GF-D8 (cell line): ENCODE data around the gene SUMO3.

ENCODE experiments used
- DNase-seq: peaks from one replicate; lab custom pipeline; 2025; lab: John Stamatoyannopoulos, UW

SUMO3 gene

DNA sequence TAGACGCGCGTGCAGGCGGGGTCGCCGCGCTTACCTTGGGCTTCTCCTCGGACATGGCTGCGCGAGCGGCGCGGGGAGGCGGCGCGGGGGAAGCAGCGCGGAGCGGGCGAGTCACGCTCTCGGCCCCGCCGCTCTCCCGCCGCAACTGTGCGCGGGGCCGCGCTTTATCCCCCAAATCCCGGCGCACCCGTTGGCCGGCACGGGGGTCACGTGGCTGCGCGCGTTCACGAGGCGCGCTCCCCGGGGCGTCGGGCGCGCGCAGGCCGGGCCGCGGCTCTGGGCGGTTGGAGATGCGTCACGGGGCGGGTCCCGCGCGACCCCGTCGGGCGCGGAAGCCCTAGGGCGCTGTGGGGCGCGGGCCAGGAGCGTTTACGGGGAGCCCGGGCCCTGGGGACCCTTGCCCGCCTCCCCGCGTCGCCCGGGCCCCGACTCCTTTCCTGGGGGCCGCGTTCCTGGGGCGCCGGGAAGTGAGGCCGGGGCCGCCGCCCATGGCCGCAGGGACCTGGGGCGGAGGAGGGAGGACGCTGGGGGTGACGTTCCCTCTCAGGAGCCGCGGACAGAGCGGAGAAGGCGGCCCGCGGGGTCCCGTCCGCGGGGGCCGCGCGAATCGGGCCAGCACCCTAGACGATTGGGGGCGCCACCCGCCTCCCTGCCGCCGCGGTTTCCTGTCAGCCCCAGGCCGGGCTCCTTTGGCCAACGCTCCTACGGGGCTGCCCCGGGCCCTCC is at the start of gene SUMO3:
Gene SUMO3 (minus strand): TSS at position 149 of the 726 bp plus-strand sequence. CDS start 94 bp downstream, at position 55.
- peak; percentile 57 for DNase-seq

DNA sequence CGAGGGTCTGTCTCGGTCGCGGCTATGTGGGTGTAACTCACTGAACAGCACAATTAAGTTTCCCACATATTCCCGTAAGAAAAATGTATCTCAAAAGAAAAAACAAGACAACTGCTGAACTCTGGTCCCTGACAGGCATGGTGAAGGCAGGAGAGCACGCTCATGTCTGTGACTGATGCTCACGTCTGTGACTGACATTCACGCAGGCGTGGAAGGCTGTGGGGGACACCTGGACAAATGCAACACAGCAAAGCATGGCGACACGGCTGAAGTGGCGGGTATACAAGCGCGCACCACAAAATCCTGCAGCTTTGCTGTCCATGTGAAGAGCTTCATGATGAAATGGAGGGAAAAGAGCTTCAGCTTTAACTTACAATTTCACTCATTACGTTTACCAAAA is 49.6 kb upstream of the SUMO3 start:
- DNase-seq = no peak

DNA sequence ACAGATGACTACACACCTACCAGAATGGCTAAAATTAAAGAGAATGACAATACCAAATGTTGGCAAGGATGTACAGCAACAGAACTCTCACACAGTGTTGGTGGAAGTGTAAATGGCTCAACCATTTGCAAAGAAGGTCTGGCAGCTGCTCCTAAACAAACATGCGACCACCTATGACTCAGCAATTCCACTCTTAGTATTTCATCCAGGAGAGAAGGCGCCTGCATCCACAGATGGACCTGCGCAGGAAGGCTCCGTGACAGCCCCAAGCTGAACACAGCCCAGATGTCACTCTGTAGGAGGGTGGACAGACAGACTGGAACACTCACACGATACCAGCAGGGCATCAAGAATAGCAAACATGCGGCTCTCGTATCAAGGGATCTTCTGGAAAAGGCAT is 48.9 kb upstream of the SUMO3 start:
- no peak for DNase-seq

DNA sequence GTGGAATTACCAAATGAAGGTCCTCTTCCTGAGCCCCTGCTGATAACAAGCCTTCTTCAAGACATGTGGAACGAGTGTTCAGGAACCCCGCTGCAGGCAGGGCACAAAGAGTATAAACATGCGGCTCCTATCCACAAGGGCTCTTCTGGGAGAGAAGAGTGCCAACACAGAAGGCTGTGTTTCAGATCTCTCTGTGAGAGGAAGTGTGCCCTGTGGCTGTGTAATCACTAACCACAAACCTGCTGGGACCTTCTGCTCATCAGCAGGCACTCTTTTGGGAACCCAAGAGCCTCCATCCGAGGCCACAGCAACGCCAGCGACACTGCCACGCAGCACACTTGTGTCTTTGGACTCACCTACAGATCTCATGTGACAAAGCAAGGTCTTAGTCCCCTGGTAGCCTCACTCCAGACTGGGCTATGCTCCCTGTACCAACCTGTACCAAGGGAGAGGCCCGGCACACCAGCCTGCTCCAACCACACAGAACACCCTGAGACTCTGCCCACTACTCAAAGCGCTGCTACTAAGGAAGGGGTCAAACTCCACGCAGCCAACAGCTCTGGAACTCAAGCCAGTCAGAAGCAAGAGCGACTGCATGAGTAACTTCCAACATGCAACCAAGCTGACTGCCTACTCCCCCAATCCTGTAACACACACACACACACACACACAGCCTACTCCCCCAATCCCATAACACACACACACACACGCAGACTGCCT is 47.9 kb upstream of the SUMO3 start:
- peak; percentile 69 for DNase-seq

DNA sequence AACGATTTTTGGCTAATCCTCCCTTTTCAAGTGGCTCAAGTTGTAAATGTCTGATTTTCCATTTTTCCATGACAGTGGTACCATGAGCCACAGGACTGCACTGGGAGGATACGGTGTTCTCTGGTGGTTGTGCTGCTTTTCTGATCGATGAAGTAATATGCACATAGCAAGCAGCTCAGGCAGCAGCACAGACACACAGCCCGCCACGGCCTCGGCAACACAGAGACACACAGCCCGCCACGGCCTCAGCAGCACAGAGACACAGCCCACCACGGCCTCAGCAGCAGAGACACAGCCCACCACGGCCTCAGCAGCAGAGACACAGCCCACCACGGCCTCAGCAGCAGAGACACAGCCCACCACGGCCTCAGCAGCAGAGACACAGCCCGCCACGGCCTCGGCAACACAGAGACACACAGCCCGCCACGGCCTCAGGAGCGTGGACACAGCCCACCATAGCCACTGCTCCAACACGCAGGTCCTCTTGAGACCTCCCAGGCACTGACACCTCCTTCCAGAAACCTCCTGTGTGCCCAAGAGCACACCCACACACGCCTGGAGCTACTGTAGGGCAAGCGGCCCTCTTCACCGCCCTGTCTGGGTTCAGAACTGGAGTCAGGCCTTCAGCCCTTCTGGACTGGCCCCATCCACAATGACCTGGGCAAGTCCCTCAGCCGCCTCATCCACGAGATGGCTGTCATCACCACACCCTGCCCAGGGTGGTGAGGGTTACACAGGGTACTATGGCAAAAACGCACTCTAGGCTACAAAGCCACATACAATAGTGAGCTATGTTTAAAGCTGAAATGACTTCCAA is 45.2 kb upstream of the SUMO3 start:
- no peak for DNase-seq

DNA sequence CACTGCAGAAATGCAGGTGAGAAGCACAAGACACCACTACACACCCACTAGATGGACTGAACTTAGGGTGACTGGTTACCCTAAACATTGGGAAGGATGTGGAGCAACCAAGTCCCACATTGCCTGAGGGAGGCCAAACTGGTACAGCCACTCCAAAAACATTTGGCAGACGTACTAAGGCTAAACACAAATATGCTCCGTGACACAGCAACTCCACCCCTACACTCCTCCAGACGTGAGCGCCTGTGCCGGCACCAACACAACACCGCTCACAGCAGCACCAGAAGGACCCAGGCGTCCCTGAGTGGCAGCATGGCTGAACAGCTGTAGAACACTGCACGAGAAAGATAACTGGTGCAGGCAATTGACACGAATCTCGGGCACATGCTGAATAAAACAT is 40.9 kb upstream of the SUMO3 start:
- DNase-seq = no peak

DNA sequence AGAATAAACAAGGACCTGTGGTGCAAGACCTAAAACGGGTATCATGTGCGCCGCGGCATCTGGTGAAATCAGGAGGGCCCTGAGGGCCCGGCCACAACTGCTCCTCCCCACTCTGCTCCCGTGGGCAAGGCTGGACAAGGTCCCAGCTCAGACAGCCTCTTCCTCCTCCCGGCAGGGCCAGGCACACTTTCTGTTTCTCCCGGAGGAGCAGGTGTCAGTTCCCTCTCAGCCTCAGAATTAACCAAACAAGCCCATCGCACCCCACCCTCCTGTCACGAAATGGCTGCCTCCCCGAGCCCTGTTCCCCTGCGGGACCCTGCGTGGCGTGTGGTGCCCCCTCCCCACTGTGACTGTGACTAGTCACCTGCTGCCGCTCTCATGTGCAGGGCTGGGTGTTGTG is 40.4 kb upstream of the SUMO3 start:
- no peak for DNase-seq

DNA sequence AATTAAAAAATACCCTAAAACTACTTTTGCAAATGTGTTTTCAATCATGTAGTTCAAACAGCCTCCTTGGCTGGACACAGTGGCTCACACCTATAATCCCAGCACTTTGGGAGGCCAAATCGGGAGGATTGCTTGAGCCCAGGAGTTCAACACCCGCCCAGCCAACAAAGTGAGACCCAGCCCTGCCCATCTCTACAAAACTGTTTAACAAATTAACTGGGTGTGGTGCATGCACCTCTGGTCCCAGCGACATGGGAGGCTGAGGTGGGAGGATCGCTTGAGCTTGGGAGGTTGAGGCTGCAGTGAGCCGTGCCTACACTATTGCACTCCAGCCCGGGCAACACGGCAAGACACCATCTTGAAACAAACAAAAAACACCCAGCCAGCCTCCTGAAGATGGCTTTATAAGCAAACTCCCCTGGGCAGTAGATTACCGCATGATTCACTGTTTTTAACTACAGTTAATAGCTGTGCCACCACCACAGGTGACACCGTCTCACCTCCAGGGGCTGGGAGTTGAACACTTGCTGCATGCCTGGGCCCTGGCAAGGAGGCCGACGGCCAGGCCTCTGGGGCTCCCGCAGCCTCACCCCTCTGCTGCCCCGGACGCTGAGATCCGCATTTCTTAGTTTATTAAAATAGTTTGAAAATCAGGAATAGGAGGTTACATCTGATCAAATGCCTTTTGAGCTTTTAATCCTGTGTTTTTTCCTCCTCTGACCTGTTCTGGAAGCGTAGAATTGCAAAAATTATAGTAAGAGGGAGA is 39.4 kb upstream of the SUMO3 start:
- no peak for DNase-seq

DNA sequence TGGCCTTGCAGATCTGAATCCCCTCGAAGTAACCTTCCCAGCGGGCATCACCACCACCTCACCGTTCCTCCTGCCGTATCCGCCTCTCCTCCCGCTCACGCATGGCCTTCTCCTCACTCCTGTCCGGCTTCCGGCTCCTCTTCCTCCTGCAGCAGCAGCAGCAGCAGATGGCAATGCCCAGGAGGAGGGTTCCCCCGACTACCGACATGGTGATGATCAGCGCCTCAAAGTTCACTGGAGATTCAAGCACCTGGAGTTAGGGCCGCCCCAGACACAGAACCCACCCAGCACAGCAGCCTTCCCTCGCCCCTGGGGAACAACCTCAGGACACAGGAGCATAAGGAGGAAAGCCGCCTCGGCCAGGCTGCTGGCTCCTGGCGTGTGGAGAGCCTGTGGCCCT is 38.3 kb upstream of the SUMO3 start:
- no peak for DNase-seq

DNA sequence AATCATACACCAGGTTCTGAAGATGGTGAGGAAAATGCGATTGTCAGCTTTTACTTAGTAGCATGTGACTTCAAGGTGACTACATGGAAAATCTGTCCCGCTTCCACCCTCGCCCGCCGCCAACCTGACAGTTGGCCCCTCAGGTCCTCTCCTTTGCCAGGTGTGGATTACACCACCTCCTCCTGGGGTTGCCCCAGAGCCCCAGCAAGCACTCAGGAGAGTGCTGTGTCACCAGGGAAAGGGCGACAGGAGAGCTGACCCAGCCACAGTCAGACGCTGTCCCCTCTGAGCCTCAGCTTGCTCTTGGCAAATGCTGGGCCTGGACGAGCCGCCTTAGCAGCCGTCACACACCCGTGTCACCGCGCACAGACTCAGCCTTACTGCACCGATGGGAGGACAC is 37.7 kb upstream of the SUMO3 start:
- no peak for DNase-seq

DNA sequence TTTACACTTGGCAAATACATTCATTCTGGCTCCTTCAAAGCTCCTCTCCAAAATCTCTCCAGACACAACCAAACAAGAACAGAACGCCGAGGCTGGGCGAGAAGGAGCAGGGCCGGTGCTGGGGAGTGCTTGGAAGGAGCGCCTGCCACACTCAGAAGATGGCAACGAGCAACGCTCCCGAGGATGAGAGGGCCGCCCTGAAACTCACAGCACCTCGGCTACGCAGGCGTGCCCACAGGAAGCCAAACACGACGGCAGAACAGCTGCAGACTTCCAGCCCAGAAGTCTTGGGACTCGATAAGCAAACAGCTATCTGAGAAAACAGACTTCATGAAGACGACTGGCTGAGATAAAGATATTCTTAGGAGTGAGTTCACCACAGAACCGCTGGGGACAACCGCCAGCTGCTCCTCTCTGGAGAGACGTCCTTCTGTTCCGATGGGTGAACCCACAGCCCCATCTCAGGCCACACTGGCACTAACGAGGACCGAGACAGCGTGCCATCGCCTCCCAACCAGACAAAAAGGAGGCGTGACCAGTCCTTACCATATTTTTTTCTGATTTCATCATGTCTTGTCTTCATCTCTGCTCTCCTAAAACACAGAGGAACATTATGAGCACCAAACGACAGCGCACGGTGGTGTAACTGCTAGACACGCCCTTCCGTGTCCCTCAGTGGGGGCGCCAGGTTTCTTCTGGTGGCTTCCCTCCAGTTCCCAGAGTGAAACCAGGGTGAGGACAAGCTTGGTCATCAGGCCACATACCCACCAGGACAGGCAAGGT is 37.0 kb upstream of the SUMO3 start:
- DNase-seq = peak; percentile 90

DNA sequence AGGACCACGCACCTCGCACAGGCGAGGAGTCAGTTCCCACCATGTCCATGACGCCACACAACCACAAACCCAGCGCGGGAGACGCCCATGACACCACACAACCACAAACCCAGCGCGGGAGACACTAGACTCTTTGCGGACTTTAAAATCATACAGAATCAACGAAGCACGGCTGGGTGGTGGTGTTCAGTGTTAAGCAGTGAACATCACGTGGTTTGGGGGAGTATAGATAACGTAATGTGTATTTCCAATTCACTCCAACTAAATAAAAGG is 36.5 kb upstream of the SUMO3 start:
- peak; percentile 77 for DNase-seq

DNA sequence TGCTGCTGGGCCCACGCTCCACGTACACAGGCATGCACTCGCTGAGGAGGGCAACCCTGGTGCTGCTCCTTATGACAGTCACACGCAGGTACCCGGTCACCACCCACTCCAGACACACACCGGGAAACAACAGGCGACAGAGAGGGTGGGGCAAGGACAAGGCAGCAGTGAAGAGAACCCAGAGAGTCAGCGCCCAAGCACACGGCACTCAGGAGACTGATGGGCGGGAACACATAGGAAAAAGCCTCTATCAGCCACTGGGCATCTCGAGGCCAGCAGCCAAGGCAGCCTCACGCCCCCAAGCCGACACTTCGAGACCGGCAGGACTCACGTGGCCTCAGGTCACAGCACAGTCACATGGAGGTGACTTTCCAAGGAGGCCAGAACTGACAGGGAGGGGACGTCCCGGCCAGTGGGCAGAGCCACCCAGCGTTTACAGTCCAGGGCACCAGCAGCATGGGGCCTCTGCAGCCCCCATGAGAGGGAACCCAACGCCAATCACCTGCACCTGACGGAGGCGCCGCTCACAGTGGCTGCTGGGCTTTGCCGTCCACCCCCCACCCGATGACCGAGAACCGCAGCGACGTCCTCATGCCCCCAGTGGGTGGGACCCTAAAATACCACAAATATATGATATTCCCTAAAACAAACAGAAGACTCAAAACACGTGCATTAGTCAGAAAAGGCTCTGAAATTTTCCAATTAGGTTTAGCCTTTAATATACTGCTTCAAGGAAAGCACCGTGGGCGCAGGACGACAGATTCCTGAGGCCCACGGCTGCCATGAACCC is 35.9 kb upstream of the SUMO3 start:
- DNase-seq = no peak

DNA sequence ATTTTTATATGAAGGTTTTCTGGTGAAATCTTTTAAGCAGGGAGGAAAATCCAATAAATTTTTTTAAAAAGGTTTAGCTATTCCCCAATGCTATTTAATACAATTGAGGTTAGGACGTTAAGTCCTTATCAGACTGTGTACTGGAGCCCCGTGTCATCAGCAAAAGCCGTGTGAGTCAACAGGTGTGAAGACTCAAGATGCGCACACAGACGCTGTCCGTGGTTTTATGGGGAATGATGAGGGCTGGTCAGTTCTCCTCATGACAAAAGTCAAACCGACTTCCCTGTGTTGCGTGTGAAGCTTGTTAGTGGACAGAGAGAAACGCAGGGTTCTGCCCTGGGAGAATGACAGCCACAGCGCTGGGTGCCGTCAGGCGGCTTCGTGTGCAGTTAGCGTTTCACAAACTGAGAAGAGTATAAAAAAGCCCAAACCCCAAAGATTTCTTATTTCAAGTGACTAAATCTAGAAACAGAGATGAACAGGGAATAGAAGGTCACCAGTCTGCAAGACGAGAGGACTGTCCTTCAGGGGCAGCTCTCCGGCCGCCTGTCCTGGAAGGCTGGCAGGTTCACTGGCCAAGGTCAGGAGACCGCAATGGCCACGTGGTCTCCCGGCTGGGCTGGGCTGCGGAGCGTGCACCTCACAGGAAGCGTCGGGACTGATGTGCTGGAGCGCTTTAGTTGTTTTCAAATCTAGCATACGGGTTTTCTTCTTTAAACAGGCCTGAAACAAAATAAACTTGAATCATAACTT is 33.2 kb upstream of the SUMO3 start:
- no peak for DNase-seq

DNA sequence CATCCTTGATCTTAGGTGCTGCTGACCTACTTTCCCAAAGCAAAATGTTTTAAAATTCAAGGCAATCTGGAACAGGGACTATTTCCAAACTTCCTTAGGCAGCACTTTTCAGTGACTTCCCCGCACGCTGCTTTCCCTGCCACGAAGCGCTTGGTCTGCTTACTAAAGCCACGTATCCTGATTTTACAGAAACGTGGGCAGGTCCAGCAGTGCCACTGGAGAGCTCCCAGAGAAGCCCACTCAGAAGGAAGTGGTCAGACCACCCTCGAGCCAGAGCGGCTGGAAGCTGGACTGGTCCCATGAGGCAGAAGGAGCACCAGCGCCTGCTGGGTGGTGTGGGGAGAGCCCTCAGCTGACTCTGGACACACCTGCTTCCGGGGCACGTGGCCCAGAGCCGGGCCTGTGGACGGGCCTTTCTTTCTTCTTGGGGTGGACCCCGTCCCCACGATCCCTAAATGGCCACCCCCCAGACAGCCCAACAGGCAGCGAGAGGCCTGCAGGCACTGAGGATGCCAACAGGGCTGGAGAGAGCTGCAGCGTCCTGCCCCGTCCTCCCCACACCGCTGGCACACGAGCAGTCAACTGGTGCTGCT is 32.4 kb upstream of the SUMO3 start:
- no peak for DNase-seq

DNA sequence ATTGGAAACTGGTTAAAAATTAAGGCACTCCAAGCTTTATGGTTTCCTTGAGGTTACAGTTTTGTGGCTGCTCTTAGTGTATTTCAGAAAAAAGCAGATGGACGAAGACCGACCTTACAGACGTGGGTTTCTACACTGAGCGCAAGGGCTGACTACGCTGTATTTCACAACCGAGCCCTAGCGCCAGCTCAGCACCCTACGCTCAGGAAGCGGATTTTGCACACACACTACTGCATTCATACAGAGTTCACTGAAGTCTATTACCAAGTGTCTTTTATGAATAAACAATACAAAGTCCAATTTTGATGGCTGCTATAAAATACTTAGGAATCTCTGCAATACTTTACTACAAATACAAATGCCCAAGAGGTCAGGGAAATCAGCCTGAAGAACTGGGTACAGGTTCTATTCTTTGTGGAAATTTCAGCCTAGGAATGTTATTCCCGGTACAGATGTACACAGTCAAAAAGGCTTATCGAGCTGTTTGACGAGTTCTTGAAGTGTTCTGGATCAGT is 31.8 kb upstream of the SUMO3 start:
- DNase-seq = peak; percentile 59

DNA sequence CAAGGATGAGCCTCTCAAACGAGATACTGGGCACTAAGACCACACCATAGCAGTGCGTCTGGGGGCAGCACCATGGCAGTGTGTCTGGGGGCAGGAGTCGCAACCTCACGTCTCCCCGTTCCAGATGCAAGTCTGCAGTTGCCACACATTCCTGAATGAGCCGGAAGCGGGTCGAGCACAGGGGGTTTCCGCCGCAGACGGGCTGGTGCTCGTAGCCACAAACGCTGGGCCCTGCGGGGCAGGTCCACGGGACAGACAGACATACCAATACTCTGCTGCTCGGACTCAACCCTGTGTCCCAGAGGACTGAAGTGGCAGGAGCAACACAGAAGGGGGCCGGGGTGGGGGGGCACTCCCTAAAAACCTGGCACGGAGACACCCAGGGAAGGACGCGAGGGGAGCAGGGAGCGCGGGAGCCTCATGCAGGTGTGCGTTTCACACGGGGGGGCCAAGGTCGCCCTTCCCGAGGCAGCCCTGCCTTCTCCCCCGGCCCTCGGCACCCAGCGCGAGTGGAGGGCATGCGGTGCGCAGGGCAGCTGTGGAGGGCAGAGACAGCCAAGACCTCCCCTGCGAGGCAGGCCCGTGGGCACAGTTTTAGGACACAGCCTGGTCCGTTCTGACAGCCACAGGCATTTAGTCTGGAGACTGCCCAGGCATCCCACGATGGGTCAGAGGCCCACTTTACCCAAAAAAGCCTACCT is 31.1 kb upstream of the SUMO3 start:
- no peak for DNase-seq

DNA sequence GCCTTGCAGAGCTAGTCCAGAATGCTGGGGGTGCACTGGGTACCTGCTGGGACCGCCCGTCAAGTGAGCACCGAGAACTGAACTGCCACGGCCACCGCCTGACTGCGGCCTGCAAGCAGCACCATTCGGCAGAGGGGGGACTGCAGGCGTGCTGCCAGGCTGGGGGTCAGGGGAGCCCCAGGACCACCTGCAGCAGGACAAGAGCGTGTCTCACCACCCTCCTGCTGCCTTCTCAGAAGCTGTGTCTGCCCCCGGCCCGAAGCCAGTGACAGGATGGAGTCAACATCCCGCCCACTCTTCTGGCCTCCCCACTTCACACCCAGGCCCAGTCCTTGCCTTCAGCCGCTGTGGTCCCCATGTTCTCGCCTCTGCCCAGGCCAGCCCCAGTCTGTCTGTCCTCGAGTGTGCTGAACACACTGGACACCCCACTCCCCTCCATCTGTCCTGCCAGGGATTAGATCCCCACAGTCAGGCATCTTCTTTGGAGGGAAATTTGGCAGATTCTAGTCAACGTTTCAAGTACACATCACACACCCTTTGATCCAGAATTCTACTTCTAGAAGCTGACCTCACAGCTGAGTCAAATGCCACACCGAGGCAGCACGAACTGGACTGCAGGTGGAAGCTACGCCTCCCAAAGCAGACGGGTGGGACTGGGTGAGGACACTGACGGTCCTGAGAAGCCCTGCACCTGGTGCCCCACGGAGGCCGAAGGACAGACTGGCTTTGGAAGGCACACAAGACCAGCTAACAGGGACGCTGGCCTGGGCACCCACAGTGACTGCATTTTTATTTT is 29.6 kb upstream of the SUMO3 start:
- no peak for DNase-seq
